MM.1S (cell line): Measurements from ENCODE around the gene TMEM161A.

Source experiments
- DNase-seq: peaks from one replicate; pipeline ENCODE4 v3.0.0-alpha.2; 2015
- H2AFZ ChIP-seq: fragments of 300-600 bp; sonication (generic); 2 replicates; pipeline ENCODE4 v1.6.0; 2016; ENCODE audit warnings: antibody characterized with exemption, low read length
- H3F3A ChIP-seq: fragments of 300-600 bp; sonication (generic); 2 replicates; pipeline ENCODE4 v1.6.1; 2016; ENCODE audit warnings: mild to moderate bottlenecking, antibody characterized with exemption, low read length, moderate library complexity, mixed read lengths; ENCODE audit not compliant: insufficient read depth
- H3K27ac ChIP-seq: fragments of 300-600 bp; sonication (generic); 2 replicates; pipeline ENCODE4 v1.5.1; 2016; ENCODE audit warnings: mild to moderate bottlenecking, low read length
- H3K27me3 ChIP-seq: fragments of 300-600 bp; sonication (generic); replicated peaks from 2 replicates; pipeline ENCODE4 v1.6.0; 2016; ENCODE audit warnings: low read length; ENCODE audit not compliant: insufficient read depth
- H3K36me3 ChIP-seq: fragments of 300-600 bp; sonication (generic); replicated peaks from 2 replicates; pipeline ENCODE4 v1.6.1; 2016; ENCODE audit warnings: mild to moderate bottlenecking, low read length, mixed read lengths; ENCODE audit not compliant: insufficient read depth
- H3K4me1 ChIP-seq: fragments of 300-600 bp; sonication (generic); 2 replicates; pipeline ENCODE4 v1.6.1; 2016; ENCODE audit warnings: low read length, mixed read lengths
- H3K4me2 ChIP-seq: fragments of 300-600 bp; sonication (generic); 2 replicates; pipeline ENCODE4 v1.6.0; 2016; ENCODE audit warnings: low read depth, low read length
- H3K4me3 ChIP-seq: fragments of 300-600 bp; sonication (generic); 2 replicates; pipeline ENCODE4 v1.5.1; 2016; ENCODE audit warnings: low read length, mixed read lengths
- H3K79me2 ChIP-seq: fragments of 300-600 bp; sonication (generic); 2 replicates; pipeline ENCODE4 v1.6.1; 2016; ENCODE audit warnings: mixed run types, low read length, mixed read lengths
- H3K9ac ChIP-seq: fragments of 300-600 bp; sonication (generic); 2 replicates; pipeline ENCODE4 v1.6.1; 2016; ENCODE audit warnings: low read length, mixed read lengths
- H3K9me2 ChIP-seq: fragments of 300-600 bp; sonication (generic); replicated peaks from 2 replicates; pipeline ENCODE4 v1.6.1; 2016; ENCODE audit warnings: mild to moderate bottlenecking, low read length, mixed read lengths; ENCODE audit not compliant: insufficient read depth
- H3K9me3 ChIP-seq: fragments of 300-600 bp; sonication (generic); replicated peaks from 2 replicates; pipeline ENCODE4 v1.6.1; 2016; ENCODE audit warnings: mild to moderate bottlenecking, low read length, mixed read lengths; ENCODE audit not compliant: insufficient read depth
- H4K20me1 ChIP-seq: fragments of 300-600 bp; sonication (generic); 2 replicates; pipeline ENCODE4 v1.6.1; 2016; ENCODE audit warnings: mild to moderate bottlenecking, low read length, moderate library complexity, mixed read lengths; ENCODE audit not compliant: insufficient read depth
- EZH2 ChIP-seq: fragments of 300-600 bp; sonication (generic); optimal IDR thresholded peaks from 2 replicates; pipeline ENCODE3; 2017; ENCODE audit warnings: low read depth, mild to moderate bottlenecking, antibody characterized with exemption, low read length, mixed read lengths
- EZH2phosphoT487 ChIP-seq: fragments of 300-600 bp; sonication (generic); IDR thresholded peaks from 2 replicates; pipeline ENCODE4 v1.6.1; 2018; ENCODE audit warnings: antibody characterized with exemption, low read length
- TF ChIP-seq, protein P1 (sequence below): fragments of 300-600 bp; sonication (generic); IDR thresholded peaks from 2 replicates; pipeline ENCODE4 v1.5.1; 2016; ENCODE audit warnings: antibody characterized with exemption, low read length, mixed read lengths

TMEM161A gene

GRCh38 chr19:19071897-19072296 lies 66.4 kb downstream of the TMEM161A start:
- Histone ChIP-seq H3K9ac (no peak overlapping the region), H3K9me2 (no peaks in the 10 kb centered on the region), H3K9me3 (no peaks in the 10 kb centered on the region), H3K4me2 (no peak overlapping the region), H3K4me1 (peaks cover 22% of the 10 kb centered on the region), H3K36me3 (no peaks in the 10 kb centered on the region), H3K27ac (no peak overlapping the region), H2AFZ (no peak overlapping the region), H3K79me2 (peaks cover 89% of the 10 kb centered on the region), H3K27me3 (no peaks in the 10 kb centered on the region), H3F3A (peaks cover 19% of the 10 kb centered on the region), H3K4me3 (no peak overlapping the region), H4K20me1 (no peaks in the 10 kb centered on the region)
- no peak for DNase-seq
- TF ChIP-seq, protein P1, sequence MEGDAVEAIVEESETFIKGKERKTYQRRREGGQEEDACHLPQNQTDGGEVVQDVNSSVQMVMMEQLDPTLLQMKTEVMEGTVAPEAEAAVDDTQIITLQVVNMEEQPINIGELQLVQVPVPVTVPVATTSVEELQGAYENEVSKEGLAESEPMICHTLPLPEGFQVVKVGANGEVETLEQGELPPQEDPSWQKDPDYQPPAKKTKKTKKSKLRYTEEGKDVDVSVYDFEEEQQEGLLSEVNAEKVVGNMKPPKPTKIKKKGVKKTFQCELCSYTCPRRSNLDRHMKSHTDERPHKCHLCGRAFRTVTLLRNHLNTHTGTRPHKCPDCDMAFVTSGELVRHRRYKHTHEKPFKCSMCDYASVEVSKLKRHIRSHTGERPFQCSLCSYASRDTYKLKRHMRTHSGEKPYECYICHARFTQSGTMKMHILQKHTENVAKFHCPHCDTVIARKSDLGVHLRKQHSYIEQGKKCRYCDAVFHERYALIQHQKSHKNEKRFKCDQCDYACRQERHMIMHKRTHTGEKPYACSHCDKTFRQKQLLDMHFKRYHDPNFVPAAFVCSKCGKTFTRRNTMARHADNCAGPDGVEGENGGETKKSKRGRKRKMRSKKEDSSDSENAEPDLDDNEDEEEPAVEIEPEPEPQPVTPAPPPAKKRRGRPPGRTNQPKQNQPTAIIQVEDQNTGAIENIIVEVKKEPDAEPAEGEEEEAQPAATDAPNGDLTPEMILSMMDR, result no peak
- TF ChIP-seq EZH2phosphoT487, result no peak
- no peak for TF ChIP-seq EZH2
